GM21367 (cell line): ENCODE data around the gene P2RX3.
"Not testable (repeated sequence)": the region's sequence is repeated elsewhere in the genome, so short reads cannot be mapped to it uniquely, and the experiment has no call there.

ENCODE experiments used
- ATAC-seq: cut with Tn5 transposase; IDR thresholded peaks from one replicate; pipeline ENCODE4 v1.9.1; 2021; ENCODE audit not compliant: unreplicated experiment

Gene P2RX3

GRCh38 chr11:57324154-57324885, 13.8 kb upstream of the P2RX3 start:
- no peak for ATAC-seq

GRCh38 chr11:57324886-57325734, 13.0 kb upstream of the P2RX3 start, which contains the start of gene TNKS1BP1:
Gene TNKS1BP1, minus strand, starts transcription at chr11:57324952. Its CDS starts 3,067 bp downstream, at chr11:57321885.
- peak; percentile 89 for ATAC-seq

GRCh38 chr11:57325735-57326048, 12.5 kb upstream of the P2RX3 start:
- no peak for ATAC-seq

DNA sequence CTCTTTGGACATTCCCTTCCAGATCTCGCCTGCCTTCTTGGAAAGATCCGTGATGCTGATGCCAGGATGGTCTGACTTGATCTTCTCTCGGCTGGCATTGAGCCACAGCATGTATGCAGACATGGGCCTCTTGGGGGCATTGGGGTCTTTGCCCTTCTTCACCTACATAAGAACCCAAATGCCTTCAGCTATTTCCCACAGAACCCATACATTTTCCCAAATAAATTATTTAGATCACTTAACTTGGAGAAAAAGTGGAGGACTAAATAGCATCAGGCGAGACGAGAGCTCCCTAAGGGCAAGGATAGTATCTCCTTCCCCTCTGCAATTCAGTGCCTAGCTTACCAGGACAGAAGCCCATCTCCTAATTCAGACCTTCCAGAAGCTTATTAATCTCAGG, 10.4 kb upstream of the P2RX3 start:
- ATAC-seq, result no peak

- ATAC-seq, result no peak
Measured at GRCh38 chr11:57330029-57330428, 8.1 kb upstream of the P2RX3 start.

DNA sequence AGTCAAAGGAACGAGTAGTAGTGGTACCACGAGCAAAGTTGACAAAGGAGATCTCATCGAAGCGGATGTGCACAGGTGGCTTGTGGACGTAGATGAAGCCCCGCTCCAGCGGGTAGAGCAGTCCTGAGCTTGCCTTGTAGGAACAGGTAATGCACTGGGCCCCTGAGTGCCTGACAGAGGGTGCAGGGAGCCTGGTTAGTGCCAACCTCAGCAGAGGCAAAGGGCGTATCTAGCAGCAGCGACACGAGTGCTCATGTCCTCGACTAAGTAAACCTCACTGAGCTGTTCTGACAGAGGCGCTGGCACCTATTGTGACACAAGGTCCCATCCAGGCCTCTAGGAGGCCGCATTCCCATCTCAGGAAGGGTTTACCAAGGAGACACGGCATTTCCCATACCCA, 6.4 kb upstream of the P2RX3 start:
- no peak for ATAC-seq

DNA sequence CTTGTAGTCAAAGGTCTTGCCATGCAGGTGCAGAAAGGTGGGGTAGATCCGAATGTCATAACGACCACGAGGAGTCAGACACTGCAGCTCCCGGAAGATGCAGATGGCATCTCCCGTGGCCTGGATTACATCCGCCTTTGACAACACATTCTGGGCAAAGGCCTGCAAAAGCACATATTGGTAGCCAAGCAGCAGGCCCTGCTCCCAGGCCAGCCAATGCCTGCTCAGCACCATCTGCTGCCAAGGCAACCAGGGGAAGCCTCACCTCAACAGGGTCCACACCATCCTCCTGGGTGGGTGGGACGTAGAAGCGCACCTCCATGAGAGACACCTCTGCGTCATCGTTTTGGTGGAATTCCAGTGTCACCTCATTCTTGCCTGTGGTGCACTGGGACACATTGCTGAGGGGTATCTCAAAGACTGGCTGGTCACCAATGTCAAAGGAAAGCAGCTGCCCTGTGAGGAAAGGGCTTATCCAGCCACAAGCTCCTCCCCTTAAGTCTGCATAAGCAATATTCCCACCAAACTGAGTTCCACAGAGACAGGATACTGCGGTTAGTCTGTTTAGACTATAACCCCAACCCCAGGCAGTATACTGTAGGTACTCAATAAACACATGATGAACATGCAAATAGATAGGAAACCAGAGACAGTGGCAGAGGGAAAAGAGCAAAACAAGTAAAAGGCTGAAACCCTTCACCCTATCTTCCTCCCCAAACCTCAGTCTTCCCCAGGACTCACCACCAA, 5.3 kb upstream of the P2RX3 start:
- ATAC-seq, result no peak

GRCh38 chr11:57335023-57335342, 3.2 kb upstream of the P2RX3 start:
- no peak for ATAC-seq

- ATAC-seq, result peak; percentile 99
Measured at GRCh38 chr11:57335343-57336110, 2.6 kb upstream of the P2RX3 start, which contains the start of gene SSRP1. Gene SSRP1, minus strand, starts transcription at chr11:57335892. Its CDS starts 771 bp downstream, at chr11:57335121.

DNA sequence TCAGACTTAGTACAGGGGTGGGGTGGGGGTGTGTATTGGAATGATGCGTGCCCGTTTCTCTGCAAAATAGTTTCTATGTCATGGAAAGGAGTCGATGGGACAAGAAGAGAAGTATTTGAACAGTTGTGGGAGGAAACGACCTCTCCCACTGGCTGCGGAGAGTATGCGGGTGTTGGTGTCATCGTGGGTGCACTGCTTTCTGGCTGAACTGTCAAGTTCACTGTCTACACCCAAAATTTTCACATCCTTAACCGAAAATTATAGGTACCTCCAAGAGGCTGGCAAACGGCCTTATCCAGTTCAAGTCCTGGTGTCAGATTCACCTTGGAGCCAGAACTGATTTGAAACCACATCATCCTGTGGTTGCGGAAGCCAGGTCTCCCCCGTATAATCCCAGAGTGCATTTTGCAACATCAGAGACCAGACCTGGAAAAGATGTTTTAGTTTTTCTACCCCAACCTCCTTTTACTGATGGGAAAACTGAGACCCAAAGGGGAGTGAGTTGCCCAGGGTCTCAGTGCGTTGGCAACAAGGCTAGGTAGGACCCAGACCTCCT, 2.0 kb upstream of the P2RX3 start:
- ATAC-seq, result no peak

GRCh38 chr11:57336856-57337255, 1.3 kb upstream of the P2RX3 start:
- not testable (repeated sequence) for ATAC-seq

DNA sequence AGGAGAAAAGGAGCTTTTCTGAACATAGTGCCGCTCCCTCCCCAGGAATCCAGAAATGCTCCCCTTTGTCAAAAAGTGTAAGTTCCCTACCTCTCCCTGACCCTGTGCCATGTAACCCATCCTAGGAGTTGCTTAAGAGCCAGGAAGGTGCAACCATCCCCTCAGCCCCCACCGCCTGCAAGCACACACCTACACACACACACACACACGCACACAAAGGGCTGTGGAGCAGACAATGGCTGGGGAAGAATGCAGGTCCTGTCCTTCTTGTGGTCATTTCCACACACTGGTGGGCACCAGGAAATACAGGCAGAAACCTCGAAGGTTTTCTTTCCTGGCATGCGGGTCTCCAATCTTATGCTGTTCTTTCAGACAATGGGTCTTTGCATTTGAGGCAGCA, 1.2 kb downstream of the P2RX3 start:
- no peak for ATAC-seq

DNA sequence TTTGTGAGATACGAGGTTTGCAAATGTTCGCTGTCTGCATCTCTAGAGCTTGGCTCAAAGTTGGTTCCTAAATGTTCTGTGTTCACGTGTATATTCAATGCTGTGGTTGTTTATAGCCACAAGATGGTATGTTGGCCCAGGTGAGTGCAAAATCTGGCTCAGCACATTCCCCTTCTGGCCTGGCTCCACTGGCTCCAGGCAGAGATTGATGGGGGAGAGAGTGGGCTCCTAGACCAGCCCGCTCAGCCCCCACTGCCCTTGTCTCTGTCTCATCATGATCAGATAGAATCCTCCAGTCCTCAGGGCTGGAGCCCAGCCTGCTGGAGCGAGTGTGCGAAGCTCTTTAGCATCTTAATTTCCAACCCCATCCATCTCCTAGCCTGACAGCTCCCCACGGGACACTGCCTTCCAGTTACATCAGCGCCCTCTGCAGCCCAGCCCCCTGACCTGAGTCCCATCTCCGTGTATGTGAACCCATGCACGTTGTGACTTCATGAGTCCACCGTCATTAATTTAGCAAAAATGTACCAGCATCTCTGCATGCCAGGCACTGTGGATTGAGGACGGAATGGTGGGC, 2.0 kb downstream of the P2RX3 start:
- no peak for ATAC-seq

DNA sequence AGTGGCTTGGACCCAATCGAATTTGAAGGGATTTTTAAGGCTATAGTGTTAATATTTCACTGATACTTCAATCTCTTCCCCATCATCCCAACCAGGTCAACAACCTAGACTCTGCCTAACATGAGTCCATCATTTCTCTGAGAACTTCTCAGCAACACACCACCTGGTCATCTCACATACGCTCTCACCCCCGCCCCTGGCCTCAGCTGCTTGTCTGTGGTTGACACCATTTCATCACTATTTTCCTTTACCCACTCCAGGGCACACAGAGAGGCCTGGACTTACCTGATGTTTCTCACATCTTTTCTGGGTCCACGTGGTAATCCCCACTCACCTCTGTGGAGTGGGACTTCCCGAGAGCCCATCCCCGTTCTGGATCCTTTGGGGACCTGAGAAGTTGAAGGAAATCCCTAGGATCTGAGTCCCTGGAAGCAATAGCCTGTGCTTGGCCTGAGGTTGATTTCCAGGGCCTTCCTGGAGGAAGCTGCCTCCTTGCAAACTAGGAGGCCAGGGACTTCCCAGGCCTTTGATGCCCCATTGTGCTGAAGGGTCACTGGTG, 3.2 kb downstream of the P2RX3 start:
- ATAC-seq, result no peak

- no peak for ATAC-seq
Measured at GRCh38 chr11:57342702-57343101, 4.5 kb downstream of the P2RX3 start.

DNA sequence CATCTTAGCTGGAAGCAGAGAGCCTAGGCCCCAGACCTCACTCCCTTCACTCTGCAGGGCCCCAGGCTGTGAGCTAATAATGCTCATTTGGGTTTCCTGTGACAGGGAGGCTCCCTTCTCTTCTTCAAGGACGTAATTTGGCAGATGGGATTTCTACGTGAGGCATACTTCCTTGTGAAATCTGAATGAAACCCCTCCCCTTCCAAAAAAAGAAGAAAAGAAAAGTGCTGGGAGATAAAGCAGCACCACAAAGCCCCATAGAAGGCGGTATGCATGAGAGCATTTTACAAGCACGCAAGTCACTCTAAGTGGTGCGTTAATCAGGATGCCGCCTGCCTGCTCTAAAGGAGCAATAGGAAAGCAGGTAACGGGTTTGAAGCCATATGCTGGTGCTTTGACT, 5.7 kb downstream of the P2RX3 start:
- no peak for ATAC-seq

- no peak for ATAC-seq
Measured at GRCh38 chr11:57344826-57345225, 6.7 kb downstream of the P2RX3 start.

DNA sequence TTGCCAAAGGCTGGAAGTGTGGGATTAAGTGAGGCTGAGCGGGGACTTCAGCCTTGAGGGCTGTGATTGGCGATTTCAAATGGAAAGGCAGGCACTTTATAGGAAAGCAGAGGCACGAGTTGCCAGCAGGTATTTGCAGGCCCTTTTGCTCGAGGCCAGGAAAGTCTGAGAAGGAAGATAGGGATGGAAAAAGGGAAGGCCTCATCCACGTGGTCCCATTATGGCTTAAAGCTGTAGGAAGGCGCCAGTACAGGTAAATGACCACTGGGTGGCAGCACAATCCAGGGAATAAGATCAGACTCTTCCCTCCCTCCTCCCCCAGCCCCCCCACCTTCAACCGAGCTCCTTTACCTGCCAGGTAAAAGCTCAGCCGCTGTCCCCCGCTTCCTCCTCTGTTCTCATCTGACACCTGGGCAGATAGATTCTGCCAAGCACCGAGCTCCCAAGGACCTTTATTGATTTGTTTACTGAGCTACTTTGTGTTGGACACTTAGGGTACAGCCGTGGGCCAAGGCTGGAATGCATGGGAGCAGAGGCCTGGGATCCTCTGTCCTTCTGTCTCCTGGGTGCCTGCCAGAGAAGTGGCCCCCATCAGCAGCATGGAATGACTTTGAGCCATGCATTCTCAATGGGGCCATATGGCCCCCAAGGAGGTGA, 7.5 kb downstream of the P2RX3 start:
- ATAC-seq, result no peak

GRCh38 chr11:57347336-57347735, 9.2 kb downstream of the P2RX3 start:
- no peak for ATAC-seq
